Nephron (organoid): Measurements from ENCODE around the gene SNX1.

ENCODE experiments used
- H3K27ac Mint-ChIP-seq, 3 experiments: 2 replicates each; pipeline ENCODE4 v1.8.0; 2020; ENCODE audit warnings: mixed read lengths in 3 of 3, mild to moderate bottlenecking in 2 of 3, moderate library complexity in 1 of 3
- H3K27me3 Mint-ChIP-seq: 2 replicates; pipeline ENCODE4 v1.8.0; 2021; ENCODE audit warnings: low read depth, mild to moderate bottlenecking, moderate library complexity, mixed read lengths
- H3K36me3 Mint-ChIP-seq: 2 replicates; pipeline ENCODE4 v1.8.0; 2020; ENCODE audit warnings: low read depth, mixed read lengths
- H3K4me1 Mint-ChIP-seq: 2 replicates; pipeline ENCODE4 v1.8.0; 2020; ENCODE audit warnings: mixed read lengths
- H3K4me3 Mint-ChIP-seq, 3 experiments: 2 replicates each; pipeline ENCODE4 v1.8.0; 2020; ENCODE audit warnings: mild to moderate bottlenecking in 3 of 3, mixed read lengths in 3 of 3, moderate library complexity in 2 of 3
- H3K9me3 Mint-ChIP-seq: 2 replicates; pipeline ENCODE4 v1.8.0; 2020; ENCODE audit warnings: mixed read lengths
- TF ChIP-seq, protein P1 (sequence below), 3 experiments: fragments of 200-600 bp; sonication (generic); IDR thresholded peaks; one replicate each; pipeline ENCODE4 v1.5.0; 2021; ENCODE audit warnings: antibody characterized with exemption in 3 of 3; ENCODE audit not compliant: unreplicated experiment in 3 of 3

Gene SNX1

DNA sequence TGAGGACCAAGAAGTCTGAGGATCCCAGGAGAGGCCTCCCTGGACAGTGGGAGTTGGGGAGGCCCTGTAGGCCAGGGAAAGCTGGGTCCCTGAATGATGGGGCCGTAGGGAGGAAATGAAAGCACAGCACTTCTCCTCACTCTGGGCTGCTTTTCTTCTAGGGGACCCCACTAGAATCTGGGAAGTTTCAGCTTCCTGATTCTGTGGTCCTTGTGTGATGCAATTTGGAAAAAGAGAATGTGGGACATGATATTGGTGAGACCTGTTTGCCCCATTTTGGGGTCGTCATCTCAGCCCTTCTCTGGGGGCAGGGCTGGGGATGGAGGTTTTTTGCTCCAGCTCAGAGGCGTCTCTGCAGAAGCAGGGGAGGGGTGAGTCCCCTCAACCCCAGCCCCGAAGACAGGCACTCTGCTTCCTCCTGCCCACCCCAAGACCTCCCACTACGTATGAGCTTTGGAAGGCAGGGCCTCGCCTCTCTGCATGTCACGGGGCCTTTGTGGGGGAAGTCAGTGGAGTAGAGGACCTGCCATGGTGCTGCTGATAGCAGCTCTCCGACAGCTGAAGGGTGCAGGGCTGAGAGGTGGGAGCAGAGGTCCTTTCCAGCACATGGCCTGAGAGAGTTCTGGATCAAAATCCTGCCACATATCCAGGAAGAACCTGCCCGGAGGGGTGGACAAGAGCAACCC lies 54.3 kb downstream of the SNX1 start:
- H3K9me3 Mint-ChIP-seq, result no peaks in the 10 kb centered on the region
- H3K27me3 Mint-ChIP-seq, result peaks cover 34% of the 10 kb centered on the region
- H3K27ac Mint-ChIP-seq, result peak overlapping the region in 1 of 3 experiments; percentile 14
- H3K4me1 Mint-ChIP-seq, result peaks cover 34% of the 10 kb centered on the region
- H3K4me3 Mint-ChIP-seq, result peak overlapping the region; percentile 33 to 87 (median 33)
- H3K36me3 Mint-ChIP-seq, result peaks cover 5% of the 10 kb centered on the region
- TF ChIP-seq, protein P1, sequence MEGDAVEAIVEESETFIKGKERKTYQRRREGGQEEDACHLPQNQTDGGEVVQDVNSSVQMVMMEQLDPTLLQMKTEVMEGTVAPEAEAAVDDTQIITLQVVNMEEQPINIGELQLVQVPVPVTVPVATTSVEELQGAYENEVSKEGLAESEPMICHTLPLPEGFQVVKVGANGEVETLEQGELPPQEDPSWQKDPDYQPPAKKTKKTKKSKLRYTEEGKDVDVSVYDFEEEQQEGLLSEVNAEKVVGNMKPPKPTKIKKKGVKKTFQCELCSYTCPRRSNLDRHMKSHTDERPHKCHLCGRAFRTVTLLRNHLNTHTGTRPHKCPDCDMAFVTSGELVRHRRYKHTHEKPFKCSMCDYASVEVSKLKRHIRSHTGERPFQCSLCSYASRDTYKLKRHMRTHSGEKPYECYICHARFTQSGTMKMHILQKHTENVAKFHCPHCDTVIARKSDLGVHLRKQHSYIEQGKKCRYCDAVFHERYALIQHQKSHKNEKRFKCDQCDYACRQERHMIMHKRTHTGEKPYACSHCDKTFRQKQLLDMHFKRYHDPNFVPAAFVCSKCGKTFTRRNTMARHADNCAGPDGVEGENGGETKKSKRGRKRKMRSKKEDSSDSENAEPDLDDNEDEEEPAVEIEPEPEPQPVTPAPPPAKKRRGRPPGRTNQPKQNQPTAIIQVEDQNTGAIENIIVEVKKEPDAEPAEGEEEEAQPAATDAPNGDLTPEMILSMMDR (IDR thresholded peaks at IDR 0.05; ENCODE audit: unreplicated experiment in 3 of 3), result no peak

DNA sequence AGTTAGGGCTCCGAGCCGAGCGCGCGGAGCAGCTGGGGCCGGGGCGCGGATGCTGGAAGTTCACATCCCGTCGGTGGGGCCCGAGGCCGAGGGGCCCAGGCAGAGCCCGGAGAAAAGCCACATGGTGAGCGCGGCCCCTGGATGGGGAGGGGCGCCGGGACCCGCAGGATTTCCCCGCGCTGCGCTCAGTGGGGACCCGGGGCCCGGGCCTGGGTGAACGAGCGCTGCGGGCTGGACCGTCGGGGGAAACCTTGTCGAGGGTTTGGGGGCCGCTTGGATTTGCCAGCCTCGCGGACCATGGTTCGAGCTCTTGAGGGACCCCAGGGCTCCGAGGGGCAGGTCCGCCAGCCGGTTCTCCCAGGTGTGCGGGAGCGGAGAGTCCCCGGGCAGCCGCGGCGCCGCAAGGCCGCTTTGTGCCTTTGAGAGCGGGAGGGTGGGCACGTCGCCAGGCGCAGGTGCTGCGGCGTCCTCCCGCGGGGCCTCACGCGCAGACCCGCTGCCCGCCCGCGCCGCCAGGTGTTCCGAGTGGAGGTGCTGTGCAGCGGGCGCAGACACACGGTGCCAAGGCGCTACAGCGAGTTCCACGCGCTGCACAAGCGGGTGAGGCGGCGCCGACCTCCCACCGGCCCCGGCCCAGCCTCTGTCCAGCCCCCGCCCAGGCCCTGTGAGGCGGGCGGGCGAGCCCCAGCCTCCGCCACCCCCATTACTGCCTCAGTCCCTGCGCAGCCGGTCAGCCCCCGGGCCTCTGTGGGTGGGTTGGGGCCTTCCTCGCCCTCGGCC lies 56.1 kb downstream of the SNX1 start, which contains the start of gene SNX22:
Gene SNX22 (plus strand): TSS at position 5 of the 780 bp plus-strand sequence. CDS start 45 bp downstream, at position 50.
- H3K4me1 Mint-ChIP-seq, result peaks cover 29% of the 10 kb centered on the region
- peaks cover 34% of the 10 kb centered on the region for H3K27me3 Mint-ChIP-seq
- H3K27ac Mint-ChIP-seq, result no peak within 1 kb of the TSS
- TF ChIP-seq, protein P1 (IDR thresholded peaks at IDR 0.05; ENCODE audit: unreplicated experiment in 3 of 3), result no peak
- peak within 1 kb of the TSS; percentile 83 to 87 (median 84) for H3K4me3 Mint-ChIP-seq
- no peaks in the 10 kb centered on the region for H3K9me3 Mint-ChIP-seq
- H3K36me3 Mint-ChIP-seq, result peaks cover 19% of the 10 kb centered on the region

DNA sequence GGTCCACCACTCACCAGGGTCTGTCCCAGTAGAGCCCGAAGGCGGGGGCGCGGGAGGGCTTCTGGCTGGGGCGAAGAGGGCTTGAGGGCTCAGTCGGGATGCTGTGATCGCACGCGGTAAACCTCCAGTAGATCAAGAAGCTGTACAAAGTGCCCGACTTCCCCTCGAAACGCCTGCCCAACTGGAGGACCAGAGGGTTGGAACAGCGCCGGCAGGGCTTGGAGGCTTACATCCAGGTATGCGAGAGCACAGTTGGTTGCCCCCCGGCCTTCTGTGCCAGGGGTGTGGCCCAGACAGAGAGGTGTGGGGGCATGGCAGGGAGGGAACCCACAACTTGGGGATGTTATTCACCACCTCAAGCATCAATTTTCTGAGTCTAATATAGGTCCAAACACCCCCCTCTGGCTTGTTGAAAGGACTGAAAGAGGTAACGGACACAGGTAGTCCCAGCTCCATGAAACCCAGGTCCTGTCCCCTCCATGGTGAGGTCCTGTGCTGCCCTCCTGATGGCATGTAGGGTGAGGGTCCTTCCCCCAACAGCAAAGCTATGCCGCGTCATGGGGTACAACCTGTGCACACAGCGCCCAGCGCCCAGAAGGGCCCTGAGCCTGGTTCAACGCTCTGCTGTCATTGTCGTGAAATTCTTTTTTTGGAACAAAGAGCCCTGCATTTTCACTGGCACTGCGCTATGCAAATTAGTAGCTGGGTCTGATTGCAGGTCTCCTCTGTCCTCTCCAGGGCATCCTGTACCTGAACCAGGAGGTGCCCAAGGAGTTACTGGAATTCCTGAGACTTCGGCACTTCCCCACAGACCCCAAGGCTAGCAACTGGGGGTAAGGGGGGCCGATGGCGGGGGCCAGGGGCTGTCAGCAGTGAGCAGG lies 57.0 kb downstream of the SNX1 start:
- Mint-ChIP-seq H3K9me3 (no peaks in the 10 kb centered on the region), H3K4me1 (peaks cover 29% of the 10 kb centered on the region), H3K4me3 (peak overlapping the region; percentile 54 to 64 (median 60)), H3K27me3 (peaks cover 34% of the 10 kb centered on the region), H3K36me3 (peaks cover 27% of the 10 kb centered on the region), H3K27ac (no peak overlapping the region)
- TF ChIP-seq, protein P1 (IDR thresholded peaks at IDR 0.05; ENCODE audit: unreplicated experiment in 3 of 3), result no peak

DNA sequence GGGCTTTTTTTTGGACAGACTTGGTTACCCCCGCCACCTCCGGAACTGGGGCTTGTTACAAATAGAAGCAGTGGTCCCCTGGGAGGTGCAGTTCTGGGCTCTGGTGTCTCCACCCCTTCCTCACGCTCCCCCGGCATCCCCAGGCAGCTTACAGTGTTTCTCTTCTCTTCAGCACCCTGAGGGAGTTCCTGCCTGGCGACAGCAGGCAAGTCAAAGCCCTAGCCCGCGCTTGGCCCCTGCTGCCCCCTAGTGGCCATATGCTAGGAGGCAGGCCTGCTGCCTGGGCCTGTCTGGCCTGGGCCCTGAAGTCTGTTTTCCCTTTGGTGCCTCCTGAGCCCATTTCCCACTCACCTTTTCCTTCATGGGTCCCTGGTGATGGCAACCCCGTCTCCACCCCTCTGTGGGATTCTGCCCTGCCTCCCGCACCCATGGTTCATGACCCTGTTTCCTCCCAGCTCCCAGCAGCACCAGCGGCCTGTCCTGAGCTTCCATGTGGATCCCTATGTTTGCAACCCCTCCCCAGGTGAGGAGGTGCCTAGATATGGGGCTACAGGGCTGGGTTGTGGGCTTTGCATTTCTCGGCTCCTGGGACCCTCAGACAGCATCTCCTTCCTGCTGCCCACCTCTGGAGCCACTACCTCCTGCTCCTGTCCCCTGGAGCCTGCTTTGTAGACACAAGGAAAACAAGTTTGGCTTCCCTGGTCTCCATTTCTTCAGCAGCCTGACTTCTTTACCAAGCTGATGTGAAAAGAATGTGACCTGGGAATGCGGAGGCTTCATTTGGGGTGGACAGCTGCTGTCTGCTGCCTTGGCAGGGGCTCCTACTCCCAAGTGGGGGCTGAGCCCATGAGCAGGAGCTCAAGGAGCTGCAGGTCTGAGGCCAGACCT lies 57.9 kb downstream of the SNX1 start:
- Mint-ChIP-seq H3K36me3 (peaks cover 36% of the 10 kb centered on the region), H3K27me3 (peaks cover 34% of the 10 kb centered on the region), H3K4me1 (peaks cover 38% of the 10 kb centered on the region), H3K9me3 (no peaks in the 10 kb centered on the region), H3K4me3 (peak overlapping the region; percentile 75 to 79 (median 79)), H3K27ac (peak overlapping the region in 2 of 3 experiments; percentile 49 to 65)
- TF ChIP-seq, protein P1 (IDR thresholded peaks at IDR 0.05; ENCODE audit: unreplicated experiment in 3 of 3), result peak; percentile 96 to 99 (median 99)
